Glomerular endothelial cell (primary cell): Measurements from ENCODE around the gene PLEKHA7. TPM values are rescaled to one million over a fixed set of nuclear protein-coding genes. Genes with fewer than 3 reads are reported as not detected.
"Not testable (repeated sequence)": the region's sequence is repeated elsewhere in the genome, so short reads cannot be mapped to it uniquely, and the experiment has no call there.

Experiments
- DNase-seq: peaks from one replicate; pipeline ENCODE4 v3.0.0-alpha.2; 2011; ENCODE audit warnings: low read depth, low spot score; ENCODE audit errors: extremely low read depth
- total RNA-seq: library from RNA; depleted of rRNA; stranded (reverse); fragments of >200 nt; gene quantifications from 2 replicates; pipeline ENCODE4 v1.2.3, GENCODE V29; 2015

PLEKHA7 gene, protein sequence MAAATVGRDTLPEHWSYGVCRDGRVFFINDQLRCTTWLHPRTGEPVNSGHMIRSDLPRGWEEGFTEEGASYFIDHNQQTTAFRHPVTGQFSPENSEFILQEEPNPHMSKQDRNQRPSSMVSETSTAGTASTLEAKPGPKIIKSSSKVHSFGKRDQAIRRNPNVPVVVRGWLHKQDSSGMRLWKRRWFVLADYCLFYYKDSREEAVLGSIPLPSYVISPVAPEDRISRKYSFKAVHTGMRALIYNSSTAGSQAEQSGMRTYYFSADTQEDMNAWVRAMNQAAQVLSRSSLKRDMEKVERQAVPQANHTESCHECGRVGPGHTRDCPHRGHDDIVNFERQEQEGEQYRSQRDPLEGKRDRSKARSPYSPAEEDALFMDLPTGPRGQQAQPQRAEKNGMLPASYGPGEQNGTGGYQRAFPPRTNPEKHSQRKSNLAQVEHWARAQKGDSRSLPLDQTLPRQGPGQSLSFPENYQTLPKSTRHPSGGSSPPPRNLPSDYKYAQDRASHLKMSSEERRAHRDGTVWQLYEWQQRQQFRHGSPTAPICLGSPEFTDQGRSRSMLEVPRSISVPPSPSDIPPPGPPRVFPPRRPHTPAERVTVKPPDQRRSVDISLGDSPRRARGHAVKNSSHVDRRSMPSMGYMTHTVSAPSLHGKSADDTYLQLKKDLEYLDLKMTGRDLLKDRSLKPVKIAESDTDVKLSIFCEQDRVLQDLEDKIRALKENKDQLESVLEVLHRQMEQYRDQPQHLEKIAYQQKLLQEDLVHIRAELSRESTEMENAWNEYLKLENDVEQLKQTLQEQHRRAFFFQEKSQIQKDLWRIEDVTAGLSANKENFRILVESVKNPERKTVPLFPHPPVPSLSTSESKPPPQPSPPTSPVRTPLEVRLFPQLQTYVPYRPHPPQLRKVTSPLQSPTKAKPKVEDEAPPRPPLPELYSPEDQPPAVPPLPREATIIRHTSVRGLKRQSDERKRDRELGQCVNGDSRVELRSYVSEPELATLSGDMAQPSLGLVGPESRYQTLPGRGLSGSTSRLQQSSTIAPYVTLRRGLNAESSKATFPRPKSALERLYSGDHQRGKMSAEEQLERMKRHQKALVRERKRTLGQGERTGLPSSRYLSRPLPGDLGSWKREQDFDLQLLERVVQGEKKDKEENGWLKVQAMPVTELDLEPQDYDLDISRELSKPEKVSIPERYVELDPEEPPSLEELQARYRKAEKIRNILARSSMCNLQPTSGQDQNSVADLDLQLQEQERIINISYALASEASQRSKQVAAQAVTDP
- 0.18 and 0.39 TPM in 2 replicates for total RNA-seq

DNA sequence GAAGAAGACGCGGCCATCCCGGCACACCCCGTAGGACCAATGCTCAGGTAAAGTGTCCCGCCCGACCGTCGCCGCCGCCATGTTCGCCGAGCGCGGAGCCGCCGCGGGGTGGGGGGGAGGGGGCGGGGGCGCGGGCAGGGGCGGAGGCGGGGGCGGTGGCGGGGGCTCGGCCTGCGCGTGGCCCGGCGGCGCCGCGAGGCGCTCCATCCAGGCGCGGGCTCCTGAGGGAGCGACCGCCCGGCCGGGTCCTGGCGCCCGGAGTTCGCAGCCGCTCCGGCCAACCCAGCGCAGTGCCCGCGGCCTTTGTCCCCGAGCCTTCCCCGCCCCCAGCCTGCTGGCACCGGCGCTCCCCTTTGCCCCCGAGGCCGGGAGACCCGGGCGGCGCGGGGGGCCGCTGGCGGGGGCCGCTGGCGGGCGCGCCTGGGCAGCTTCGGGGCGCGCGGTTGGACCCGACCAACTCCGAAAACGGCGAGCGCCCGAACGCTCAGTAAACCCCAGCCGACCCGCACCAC is at the start of gene PLEKHA7:
PLEKHA7 (minus strand) TSS at position 94 of the 512 bp plus-strand sequence; CDS start at position 81, 13 bp downstream.
- no peak for DNase-seq

DNA sequence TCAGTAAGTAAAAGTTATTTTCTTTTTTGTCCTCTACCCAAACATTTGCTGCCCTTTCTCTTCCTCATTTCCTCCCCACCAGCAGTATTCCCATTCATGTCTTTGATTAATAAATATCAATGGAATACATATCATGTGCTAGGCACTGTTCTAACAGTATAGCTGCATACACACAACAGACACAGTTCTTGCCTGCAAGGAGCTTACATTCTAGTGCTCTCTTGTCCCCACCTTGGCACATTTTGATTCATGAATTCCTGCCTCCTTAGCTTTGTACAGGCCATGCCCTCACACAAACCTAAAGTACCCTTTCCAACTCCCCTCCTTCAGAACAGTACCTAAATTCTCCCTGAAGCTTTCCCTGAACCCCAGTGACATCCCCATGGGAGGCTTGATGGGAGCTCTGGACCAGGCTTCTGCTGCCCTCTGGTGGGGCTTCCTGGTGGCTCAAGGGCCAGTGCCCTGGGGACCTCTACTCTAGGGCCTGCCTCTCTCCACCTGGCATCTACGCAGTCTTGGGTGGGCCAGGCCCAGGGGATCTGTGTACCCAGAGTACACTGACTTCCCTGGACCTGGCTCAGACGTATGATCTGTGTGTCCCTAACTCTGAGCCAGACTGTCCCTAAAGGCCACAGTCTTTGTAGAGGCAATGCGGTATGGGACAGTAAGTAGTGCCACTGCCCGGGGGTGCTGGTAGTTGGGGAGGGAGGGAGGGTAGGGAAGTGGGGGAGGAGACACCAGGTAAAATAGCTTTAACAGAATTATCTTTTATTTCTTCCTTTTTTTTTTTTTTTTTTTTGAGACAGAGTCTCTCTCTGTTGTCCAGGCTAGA is 49.2 kb upstream of the PLEKHA7 start:
- DNase-seq = no peak

DNA sequence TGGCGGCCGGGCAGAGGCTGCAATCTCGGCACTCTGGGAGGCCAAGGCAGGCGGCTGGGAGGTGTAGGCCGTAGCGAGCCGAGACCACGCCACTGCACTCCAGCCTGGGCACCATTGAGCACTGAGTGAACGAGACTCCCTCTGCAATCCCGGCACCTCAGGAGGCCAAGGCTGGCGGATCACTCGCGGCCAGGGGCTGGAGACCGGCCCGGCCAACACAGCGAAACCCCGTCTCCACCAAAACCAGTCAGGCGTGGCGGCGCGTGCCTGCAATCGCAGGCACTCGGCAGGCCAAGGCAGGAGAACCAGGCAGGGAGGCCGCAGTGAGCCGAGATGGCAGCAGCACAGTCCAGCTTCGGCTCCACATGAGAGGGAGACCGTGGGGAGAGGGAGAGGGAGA is 36.9 kb upstream of the PLEKHA7 start:
- not testable (repeated sequence) for DNase-seq

DNA sequence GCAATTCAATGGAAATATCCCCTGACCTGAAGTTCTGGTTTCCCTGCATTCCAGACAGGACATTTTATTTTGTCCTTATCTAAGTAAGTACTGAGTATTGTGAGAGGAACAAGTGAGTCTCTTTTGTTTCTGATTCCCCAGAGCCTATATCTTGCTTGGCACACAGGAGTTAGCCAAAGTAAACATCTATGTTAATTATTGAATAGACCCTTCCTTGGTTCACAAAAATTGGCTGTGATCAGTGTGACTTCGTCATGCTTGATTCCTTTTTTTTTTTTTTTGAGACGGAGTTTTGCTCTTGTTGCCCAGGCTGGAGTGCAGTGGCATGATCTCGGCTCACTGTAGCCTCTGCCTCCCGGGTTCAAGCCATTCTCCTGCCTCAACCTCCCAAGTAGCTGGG is 34.3 kb upstream of the PLEKHA7 start:
- not testable (repeated sequence) for DNase-seq

DNA sequence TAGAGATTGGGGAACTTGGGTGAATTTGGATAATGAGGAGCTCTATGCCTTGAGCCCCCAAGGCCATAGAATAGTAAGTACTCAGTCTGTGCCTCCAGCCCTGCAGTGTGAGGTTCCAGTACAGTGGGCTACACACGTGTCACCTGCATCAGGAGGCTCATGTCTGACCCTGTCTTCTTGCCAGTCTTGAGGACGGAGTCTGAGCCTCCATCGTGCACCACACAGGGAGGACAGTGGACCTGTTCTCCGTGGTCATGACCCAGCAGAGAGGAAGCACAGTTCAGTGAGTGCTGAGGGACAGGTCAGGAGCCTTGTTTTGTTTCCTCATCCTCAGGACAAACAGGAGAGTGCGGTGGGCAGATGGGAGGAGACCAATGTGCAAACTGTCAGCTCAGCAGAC is 32.5 kb upstream of the PLEKHA7 start:
- no peak for DNase-seq

DNA sequence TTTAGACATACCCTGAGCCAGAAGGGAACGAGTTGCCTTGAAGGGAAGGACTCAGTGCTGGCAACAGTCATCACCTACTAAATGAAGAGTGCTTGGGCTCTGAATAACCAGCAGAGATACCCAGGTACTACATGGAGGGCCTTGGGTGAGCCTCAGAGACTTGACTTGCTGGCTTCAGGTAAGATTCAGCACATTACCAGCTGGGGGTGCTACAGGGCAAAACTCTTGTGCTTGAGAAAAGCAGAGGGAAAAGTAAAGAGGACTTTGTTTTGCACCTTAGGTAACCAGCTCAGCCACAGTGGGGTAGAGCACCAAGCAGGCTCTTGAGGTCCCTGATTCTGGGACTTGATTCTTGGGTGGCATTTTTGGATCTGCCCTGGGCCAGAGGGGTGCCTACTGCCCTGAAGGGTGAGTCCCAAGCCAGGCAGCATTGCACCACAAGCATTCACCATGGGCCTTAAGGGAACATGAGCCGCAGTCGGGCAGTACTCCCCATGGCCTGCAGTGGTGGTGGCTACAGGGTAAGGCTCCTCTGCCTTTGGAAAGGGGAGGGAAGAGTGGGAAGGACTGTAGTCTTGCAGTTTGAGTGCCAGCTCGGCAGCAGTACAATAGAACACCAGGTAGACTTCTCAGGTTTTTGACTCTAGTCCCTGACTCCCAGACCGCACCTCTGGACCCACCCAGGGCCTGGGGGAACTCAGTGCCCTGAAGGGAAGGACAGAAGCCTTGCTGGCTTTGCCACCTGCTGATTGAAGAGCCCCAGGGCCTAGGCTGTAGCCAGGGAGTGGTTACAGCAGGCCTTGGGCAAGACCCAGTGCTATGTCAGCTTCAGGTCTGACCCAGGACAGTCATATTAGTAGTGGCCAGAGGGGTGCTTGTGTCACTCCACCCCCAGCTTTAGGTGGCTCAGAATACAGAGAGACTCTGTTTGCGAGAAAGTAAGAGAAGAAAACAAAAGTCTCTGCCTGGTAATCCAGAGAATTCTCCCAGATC is 22.7 kb upstream of the PLEKHA7 start:
- DNase-seq = no peak

DNA sequence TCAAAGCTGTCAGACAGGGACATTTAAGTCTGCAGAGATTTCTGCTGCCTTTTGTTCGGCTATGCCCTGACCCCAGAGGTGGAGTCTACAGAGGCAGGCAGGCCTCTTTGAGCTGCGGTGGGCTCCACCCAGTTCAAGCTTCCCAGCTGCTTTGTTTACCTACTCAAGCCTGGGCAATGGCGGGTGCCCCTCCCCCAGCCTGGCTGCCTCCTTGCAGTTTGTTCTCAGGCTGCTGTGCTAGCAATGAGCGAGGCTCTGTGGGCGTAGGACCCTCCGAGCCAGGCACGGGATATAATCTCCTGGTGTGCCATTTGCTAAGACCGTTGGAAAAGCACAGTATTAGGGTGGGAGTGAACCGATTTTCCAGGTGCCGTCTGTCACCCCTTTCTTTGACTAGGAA is 19.8 kb upstream of the PLEKHA7 start:
- DNase-seq = not testable (repeated sequence)

DNA sequence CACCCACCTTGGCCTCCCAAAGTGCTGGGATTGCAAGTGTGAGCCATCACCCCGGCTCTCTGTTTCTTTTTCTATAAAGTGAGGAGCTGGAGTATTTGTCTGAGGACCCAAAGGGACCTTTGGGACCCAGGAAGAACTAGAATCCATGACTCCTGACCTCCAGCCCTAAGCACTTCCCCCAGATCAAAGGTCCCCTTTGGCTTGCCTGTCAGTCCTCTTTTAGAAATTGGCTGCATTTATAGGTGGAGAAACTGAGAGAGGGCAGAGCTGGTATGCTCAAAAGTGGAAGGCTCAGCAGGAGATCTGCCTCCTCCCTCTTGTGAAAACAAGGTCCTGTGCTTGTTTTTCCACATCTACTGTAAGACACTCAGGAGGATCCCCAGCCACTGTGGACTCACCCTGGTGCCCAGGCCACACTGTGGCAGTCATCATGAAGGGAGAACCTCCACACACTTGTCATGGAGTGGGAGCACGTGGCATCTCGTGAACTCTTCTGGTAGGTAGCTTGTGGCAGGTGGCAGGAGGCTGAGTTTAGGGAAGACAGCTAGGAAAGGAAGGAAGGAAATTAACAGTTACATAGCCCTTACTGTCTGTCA is 12.4 kb upstream of the PLEKHA7 start:
- DNase-seq = no peak

DNA sequence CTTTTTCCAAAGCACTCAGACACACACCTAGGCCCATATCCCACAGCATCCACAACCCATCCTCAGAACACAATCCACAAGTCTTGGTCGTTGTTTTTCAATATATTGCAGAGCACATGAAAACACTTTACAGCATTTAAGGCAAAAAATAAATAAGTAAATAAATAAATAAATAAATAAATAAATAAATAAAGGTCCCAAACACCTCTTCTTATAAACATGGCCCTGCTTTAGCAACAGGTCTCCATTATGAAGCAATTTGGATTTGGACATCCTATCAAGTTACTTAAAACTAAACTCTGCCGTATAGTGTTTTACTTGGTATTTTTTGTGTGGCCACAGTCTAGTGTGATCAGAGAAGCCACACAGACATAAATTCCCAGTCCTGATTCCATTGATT is 10.7 kb upstream of the PLEKHA7 start:
- no peak for DNase-seq

DNA sequence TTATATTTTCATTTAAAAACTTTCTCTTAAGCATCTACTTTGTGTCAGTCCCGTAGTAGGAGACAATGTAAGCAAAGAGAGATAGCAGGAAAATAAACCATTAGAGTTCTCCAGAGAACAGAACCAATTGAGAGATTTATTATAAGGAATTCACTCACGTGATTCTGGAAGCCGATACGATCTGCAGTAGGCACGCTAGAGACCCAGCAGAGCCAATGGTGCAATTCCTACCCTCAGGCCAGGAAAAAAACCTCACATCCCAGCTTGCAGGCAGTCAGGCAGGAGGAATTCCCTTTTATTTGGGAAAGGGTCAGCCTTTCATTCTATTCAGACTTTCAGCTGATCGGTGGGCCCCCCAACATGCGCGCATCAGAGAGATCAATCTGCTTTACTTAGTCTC is 7.3 kb upstream of the PLEKHA7 start:
- no peak for DNase-seq

DNA sequence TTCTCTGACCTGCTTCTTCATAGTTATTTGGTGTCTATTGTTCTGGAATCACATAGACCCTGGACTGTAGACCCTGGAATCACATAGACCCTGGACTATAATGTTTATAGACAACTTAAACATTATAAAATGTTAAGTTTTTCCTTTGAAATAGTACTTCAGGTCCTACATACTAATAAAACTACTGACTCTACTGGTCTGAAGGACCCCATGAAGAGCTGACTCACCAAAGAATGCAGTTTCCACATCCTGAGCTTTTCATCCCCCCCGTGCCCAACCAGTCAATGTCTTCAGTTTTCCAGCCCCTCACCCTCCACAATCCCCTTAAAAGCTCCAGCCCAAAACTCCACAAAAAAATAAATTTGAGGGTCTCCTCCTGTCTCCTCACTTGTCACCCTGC is 6.6 kb upstream of the PLEKHA7 start:
- DNase-seq = no peak

DNA sequence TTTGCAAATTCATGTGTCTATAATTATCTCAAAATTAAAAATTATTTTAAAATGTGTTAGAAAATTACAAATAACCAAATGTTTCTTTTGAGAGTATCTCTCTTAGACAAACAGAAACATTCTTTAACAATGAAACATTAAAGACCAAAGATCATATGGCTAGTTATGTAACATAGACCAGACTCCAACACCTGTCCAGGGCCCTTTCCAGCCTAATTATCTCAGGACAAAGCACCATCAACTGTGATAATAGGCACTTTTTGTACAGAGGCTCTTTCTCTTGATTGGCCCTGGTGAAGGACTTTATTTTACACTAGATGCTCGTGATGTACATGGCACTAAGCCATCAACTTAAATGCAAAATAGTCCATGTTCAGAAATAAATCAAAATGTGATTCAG is 5.0 kb upstream of the PLEKHA7 start:
- no peak for DNase-seq

DNA sequence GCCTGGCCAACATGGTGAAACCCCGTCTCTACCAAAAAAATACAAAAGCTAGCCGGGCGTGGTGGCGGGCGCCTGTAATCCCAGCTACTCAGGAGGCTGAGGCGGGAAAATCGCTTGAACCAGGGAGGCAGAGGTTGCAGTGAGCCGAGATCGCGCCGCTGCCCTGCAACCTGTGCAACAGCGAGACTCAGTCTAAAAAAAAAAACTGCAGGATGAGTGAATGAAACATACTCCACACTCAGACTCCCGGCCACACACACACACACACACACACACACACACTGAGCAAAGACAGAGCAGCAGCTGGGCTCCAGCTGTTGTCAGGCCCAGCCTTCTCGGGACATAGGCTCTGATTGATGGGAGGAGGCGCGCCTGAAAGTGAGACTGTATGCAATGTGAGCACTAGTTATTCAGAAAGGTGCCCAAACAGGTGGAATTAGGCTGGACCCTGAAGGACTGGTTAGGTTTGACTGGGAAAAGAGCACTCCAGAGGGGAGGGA is 1.5 kb upstream of the PLEKHA7 start:
- no peak for DNase-seq

DNA sequence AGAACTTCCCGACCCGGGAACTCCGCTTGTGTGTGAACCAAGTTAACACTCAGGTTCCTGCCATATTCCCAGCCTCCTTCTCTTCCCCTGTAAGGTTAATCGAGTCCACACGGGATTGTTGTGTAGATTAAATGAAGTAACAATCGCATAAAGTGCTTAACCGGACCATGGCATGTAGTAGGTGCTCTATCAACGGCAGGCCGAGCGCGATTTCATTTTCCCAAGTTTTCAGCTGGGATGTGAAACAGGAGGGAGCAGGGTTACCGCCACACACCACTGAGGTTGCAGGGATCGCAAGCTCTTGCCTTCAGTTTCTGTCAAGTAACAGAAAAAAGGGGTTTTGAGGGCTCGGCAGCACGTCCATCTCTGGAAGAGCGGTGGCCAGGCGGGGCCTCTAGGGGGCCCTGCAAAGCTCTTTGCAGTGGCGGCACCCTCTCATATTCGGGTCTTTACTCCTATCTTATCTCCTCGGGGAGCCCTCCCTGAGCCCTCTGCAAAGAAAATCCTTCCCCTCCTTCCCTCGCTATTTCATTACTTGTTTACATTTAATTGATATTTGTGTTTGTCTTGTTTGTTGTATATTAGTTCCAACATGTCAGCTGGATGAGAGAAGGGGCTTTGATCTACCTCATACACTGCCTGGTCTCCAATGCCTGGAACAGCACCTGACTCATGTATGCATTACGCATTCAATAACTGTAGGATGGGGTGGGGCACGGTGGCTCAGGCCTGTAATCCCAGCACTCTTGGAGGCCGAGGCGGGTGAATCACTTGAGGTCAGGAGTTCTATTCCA is 816 bp upstream of the PLEKHA7 start:
- DNase-seq = no peak

DNA sequence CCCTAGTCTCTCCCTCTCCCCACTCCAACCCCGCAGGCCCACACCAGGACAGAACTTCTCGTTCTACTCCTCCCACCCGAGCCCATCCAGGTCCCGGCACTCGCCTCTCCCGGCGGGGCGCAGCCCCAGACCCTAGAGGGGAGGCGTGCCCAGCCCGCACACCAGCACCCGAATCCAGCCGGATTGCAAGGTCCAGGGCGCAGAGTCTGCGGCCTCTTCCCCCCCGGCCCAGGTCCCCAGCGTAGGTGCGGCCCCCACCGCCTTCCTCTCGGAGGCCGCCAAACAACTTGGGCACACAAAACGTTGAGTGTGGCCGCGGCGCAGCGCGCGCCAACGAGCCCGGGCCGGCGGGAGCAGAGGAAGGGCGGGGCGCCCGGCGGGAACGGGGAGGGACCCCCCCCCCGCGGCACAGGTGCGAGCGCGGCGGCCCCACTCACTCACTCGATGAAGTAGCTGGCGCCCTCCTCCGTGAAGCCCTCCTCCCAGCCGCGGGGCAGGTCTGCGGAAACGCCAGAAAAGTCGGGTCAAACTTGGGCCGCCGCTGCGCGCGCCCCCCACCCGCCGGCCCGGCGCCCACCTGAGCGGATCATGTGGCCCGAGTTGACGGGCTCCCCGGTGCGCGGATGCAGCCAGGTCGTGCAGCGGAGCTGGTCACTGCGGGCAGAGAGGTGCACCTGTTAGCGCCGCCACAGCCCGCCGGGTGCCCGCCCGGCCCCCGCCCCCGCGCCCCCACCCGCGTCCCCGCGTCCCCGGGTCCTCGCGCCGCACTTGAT is 480 bp downstream of the PLEKHA7 start:
- no peak for DNase-seq

DNA sequence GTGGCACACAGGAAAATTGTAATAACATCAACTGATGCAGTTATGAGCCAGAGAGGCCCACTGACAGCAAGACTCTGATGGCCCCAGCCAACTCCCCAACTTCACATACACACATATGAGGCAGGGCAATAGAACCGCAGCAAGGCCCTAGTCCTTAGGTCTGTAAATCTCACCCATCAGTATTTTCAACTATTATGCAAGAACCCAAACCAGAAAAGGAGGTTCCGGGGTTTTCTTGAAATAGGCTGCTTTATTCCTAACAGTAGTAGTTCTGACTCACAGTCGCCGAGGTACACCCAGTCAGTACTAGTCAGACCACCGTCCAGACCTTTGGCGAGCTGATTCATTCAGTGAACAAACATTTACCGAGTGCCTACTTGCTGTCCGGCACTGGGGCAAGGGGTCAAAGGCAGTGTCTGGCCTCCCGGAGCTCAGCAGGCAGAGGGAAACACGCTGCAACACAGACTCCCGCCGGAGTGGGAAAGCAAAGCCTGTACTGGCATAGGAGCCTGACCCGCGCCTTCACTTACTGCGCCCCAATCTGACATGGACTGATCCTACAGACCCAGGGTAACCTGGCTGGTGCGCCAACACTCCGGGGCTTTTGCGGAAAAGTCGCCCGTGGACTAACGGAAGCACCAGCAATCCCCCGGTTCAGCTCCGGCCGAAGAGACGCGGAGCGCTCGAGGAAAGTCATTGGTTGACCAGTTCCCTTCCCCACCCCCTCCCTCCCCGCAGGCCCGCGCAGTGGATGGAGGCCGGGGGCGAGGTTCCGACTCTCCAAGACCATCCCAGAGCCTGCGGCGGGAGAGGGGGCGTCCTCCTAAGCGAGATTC is 1.3 kb downstream of the PLEKHA7 start:
- no peak for DNase-seq
